GM23248 (cell line): ENCODE results near the gene GREB1. TPM values are rescaled to one million over a fixed set of nuclear protein-coding genes. Genes with fewer than 3 reads are reported as not detected.

Experiments used
- DNase-seq: peaks from one replicate; pipeline ENCODE4 v3.0.0-alpha.2; 2015
- H2AFZ ChIP-seq: fragments of 200-600 bp; sonication (generic); 2 replicates; pipeline ENCODE4 v1.6.1; 2016; ENCODE audit warnings: antibody characterized with exemption
- H3F3A ChIP-seq: fragments of 200-600 bp; sonication (generic); 2 replicates; pipeline ENCODE4 v1.6.1; 2016; ENCODE audit warnings: mild to moderate bottlenecking, antibody characterized with exemption, mixed run types; ENCODE audit not compliant: insufficient read depth
- H3K27ac ChIP-seq: fragments of 200-600 bp; sonication (generic); 2 replicates; pipeline ENCODE4 v1.5.1; 2016; ENCODE audit warnings: mild to moderate bottlenecking
- H3K27me3 ChIP-seq: fragments of 200-600 bp; sonication (generic); replicated peaks from 2 replicates; pipeline ENCODE4 v1.6.1; 2016; ENCODE audit warnings: mild to moderate bottlenecking; ENCODE audit not compliant: insufficient read depth
- H3K36me3 ChIP-seq: fragments of 200-600 bp; sonication (generic); 2 replicates; pipeline ENCODE4 v1.6.1; 2016; ENCODE audit warnings: low read depth, mild to moderate bottlenecking
- H3K4me1 ChIP-seq: fragments of 200-600 bp; sonication (generic); 2 replicates; pipeline ENCODE4 v1.6.1; 2016; ENCODE audit warnings: mild to moderate bottlenecking; ENCODE audit not compliant: insufficient read depth
- H3K4me2 ChIP-seq: fragments of 200-600 bp; sonication (generic); one replicate; pipeline ENCODE4 v1.6.1; 2016; ENCODE audit warnings: mild to moderate bottlenecking; ENCODE audit not compliant: unreplicated experiment
- H3K4me3 ChIP-seq: fragments of 200-600 bp; sonication (generic); 2 replicates; pipeline ENCODE4 v1.5.1; 2016; ENCODE audit warnings: mild to moderate bottlenecking
- H3K79me2 ChIP-seq: fragments of 200-600 bp; sonication (generic); 2 replicates; pipeline ENCODE4 v1.6.1; 2016; ENCODE audit warnings: mild to moderate bottlenecking; ENCODE audit not compliant: insufficient read depth
- H3K9ac ChIP-seq: fragments of 200-600 bp; sonication (generic); 2 replicates; pipeline ENCODE4 v1.6.1; 2016; ENCODE audit warnings: mild to moderate bottlenecking
- H3K9me2 ChIP-seq: fragments of 200-600 bp; sonication (generic); 2 replicates; pipeline ENCODE4 v1.6.1; 2016; ENCODE audit warnings: mixed run types, mild to moderate bottlenecking, moderate library complexity; ENCODE audit not compliant: insufficient read depth
- H3K9me3 ChIP-seq: fragments of 200-600 bp; sonication (generic); one replicate; pipeline ENCODE4 v1.6.1; 2017; ENCODE audit warnings: low read depth
- H4K20me1 ChIP-seq: fragments of 200-600 bp; sonication (generic); 2 replicates; pipeline ENCODE4 v1.6.0; 2016; ENCODE audit not compliant: insufficient read depth
- EZH2 ChIP-seq: fragments of 200-600 bp; sonication (generic); IDR thresholded peaks from 2 replicates; pipeline ENCODE4 v1.6.1; 2018; ENCODE audit warnings: antibody characterized with exemption, mild to moderate bottlenecking; ENCODE audit not compliant: insufficient read depth, poor library complexity, severe bottlenecking
- EZH2phosphoT487 ChIP-seq: fragments of 200-600 bp; sonication (generic); IDR thresholded peaks from 2 replicates; pipeline ENCODE4 v1.6.1; 2018; ENCODE audit warnings: antibody characterized with exemption, moderate library complexity, mild to moderate bottlenecking, low read depth; ENCODE audit not compliant: insufficient read depth
- WGBS, 2 experiments: methylation state at CpG; one replicate each; pipeline ENCODE4 v1.1.6; 2015 to 2017; ENCODE audit warnings: low lambda C conversion rate in 2 of 2, low coverage in 1 of 2; ENCODE audit errors: missing lambda C conversion rate in 2 of 2; 5-methylcytosine and 5-hydroxymethylcytosine counted together
- in situ Hi-C: fragments of 300-500 bp; cut with MboI; formaldehyde crosslinking; loops from 2 replicates; pipeline ENCODE4 v1.15.0; 2020
- polyA plus RNA-seq: library from polyadenylated mRNA; unstranded; fragments of >200 nt; fragmentation: Nextera tagmentation; extraction: Ambion mirVana; gene quantifications from 2 replicates; pipeline ENCODE4 v1.2.1, GENCODE V29; 2016
- total RNA-seq: library from RNA; depleted of rRNA; stranded (reverse); fragments of >200 nt; shearing (Covaris generic); gene quantifications from 2 replicates; pipeline ENCODE4 v1.2.3, GENCODE V29; 2014

The GREB1 gene
- total and polyA plus RNA-seq, 2 experiments from 2014 or later: not detected

GRCh38 chr2:11551569-11552259, 17.9 kb downstream of the GREB1 start:
- H4K20me1 ChIP-seq: no peaks in the 10 kb centered on the region
- H3K27me3 ChIP-seq: peaks cover 16% of the 10 kb centered on the region
- no peak for DNase-seq
- H3K36me3 ChIP-seq: no peaks in the 10 kb centered on the region
- H3K4me1 ChIP-seq: no peaks in the 10 kb centered on the region
- no peak overlapping the region for H2AFZ ChIP-seq
- H3F3A ChIP-seq: no peaks in the 10 kb centered on the region
- no peak overlapping the region for H3K9ac ChIP-seq
- H3K27ac ChIP-seq: no peak overlapping the region
- no peaks in the 10 kb centered on the region for H3K79me2 ChIP-seq
- 83 to 84% methylated on average over 16 of the region's 16 CpGs for WGBS, 2 experiments
- H3K4me3 ChIP-seq: no peak overlapping the region
- H3K9me3 ChIP-seq: no peaks in the 10 kb centered on the region
- no peaks in the 10 kb centered on the region for H3K9me2 ChIP-seq
- in situ Hi-C loops: no loop called here
- H3K4me2 ChIP-seq: no peak overlapping the region
- TF ChIP-seq EZH2phosphoT487 (no peak), EZH2 (no peak)

GRCh38 chr2:11552260-11552638, 18.4 kb downstream of the GREB1 start:
- no peaks in the 10 kb centered on the region for H3K79me2 ChIP-seq
- no peaks in the 10 kb centered on the region for H3K4me1 ChIP-seq
- H2AFZ ChIP-seq: no peak overlapping the region
- TF ChIP-seq EZH2phosphoT487 (no peak), EZH2 (no peak)
- no peak overlapping the region for H3K9ac ChIP-seq
- H3K36me3 ChIP-seq: no peaks in the 10 kb centered on the region
- H3K27ac ChIP-seq: no peak overlapping the region
- no peaks in the 10 kb centered on the region for H3K9me3 ChIP-seq
- in situ Hi-C loops: no loop called here
- no peaks in the 10 kb centered on the region for H3K9me2 ChIP-seq
- peaks cover 18% of the 10 kb centered on the region for H3K27me3 ChIP-seq
- no peak overlapping the region for H3K4me3 ChIP-seq
- H3K4me2 ChIP-seq: no peak overlapping the region
- no peaks in the 10 kb centered on the region for H3F3A ChIP-seq
- WGBS, 2 experiments: 75 to 77% methylated on average over 9 of the region's 9 CpGs
- no peaks in the 10 kb centered on the region for H4K20me1 ChIP-seq
- DNase-seq: no peak

- WGBS, 2 experiments: 59 to 65% methylated on average over 10 of the region's 10 CpGs
- no peaks in the 10 kb centered on the region for H3K36me3 ChIP-seq
- H4K20me1 ChIP-seq: no peaks in the 10 kb centered on the region
- H3K4me3 ChIP-seq: no peak overlapping the region
- no peaks in the 10 kb centered on the region for H3F3A ChIP-seq
- H3K27ac ChIP-seq: no peak overlapping the region
- no peaks in the 10 kb centered on the region for H3K9me3 ChIP-seq
- peaks cover 33% of the 10 kb centered on the region for H3K27me3 ChIP-seq
- H3K9me2 ChIP-seq: no peaks in the 10 kb centered on the region
- no peaks in the 10 kb centered on the region for H3K79me2 ChIP-seq
- no peak overlapping the region for H3K9ac ChIP-seq
- H3K4me2 ChIP-seq: no peak overlapping the region
- DNase-seq: no peak
- H2AFZ ChIP-seq: no peak overlapping the region
- no peaks in the 10 kb centered on the region for H3K4me1 ChIP-seq
- in situ Hi-C loops: no loop called here
- no peak for TF ChIP-seq EZH2phosphoT487
- no peak for TF ChIP-seq EZH2
Observed at GRCh38 chr2:11553661-11554398, 20.0 kb downstream of the GREB1 start.

- Histone ChIP-seq H3K36me3 (no peaks in the 10 kb centered on the region), H3K4me1 (no peaks in the 10 kb centered on the region), H3K27ac (no peak overlapping the region), H3K79me2 (no peaks in the 10 kb centered on the region), H3K4me2 (no peak overlapping the region), H3K4me3 (no peak overlapping the region), H3K9ac (no peak overlapping the region), H3K27me3 (peaks cover 34% of the 10 kb centered on the region), H2AFZ (no peak overlapping the region), H3F3A (no peaks in the 10 kb centered on the region), H4K20me1 (no peaks in the 10 kb centered on the region), H3K9me3 (no peaks in the 10 kb centered on the region), H3K9me2 (no peaks in the 10 kb centered on the region)
- in situ Hi-C loops: no loop called here
- no peak for DNase-seq
- no peak for TF ChIP-seq EZH2
- TF ChIP-seq EZH2phosphoT487: no peak
- 51 to 64% methylated on average over 4 of the region's 4 CpGs for WGBS, 2 experiments
Observed at GRCh38 chr2:11554399-11554716, 20.5 kb downstream of the GREB1 start.
